G401 (cell line): Measurements from ENCODE around the gene LDB2. TPM values are rescaled to one million over a fixed set of nuclear protein-coding genes. Genes with fewer than 3 reads are reported as not detected.
"Not testable (repeated sequence)": the region's sequence is repeated elsewhere in the genome, so short reads cannot be mapped to it uniquely, and the experiment has no call there.

Experiments
- DNase-seq: peaks from one replicate; pipeline ENCODE4 v3.0.0-alpha.2; 2015; ENCODE audit warnings: low spot score
- in situ Hi-C: cut with HindIII; loops from 2 replicates; pipeline ENCODE4 v1.10.0; 2016; ENCODE audit warnings: low sequenced_read_pairs, mixed read lengths
- total RNA-seq: library from RNA; depleted of rRNA; stranded (reverse); fragments of >200 nt; shearing (Covaris generic); gene quantifications from 2 replicates; pipeline ENCODE4 v1.2.3, GENCODE V29; 2014; rRNA removed

LDB2 gene
- not detected in 2 replicates for total RNA-seq

- in situ Hi-C loops = no loop called here
- DNase-seq = peak; percentile 2
These were observed at the start of gene LDB2 for GRCh38 chr4:16897991-16898827. Gene LDB2 (minus strand): TSS chr4:16898645.

DNA sequence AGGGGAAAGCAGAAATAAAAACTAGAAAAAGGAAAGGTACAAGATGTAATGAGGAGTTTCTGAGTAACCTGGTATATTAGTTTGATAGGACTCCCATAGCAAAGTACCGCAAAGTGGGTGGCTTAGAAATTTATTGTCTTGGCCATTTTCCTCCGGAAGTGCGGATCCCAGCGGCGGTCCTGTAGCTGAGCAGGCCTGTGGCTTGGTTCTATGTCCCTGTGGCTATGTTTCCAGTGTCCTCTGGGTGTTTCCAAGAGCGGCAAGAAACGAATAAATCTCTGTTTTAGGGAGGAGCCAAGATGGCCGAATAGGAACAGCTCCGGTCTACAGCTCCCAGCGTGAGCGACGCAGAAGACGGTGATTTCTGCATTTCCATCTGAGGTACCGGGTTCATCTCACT is 44.0 kb upstream of the LDB2 start:
- in situ Hi-C loops = no loop called here
- no peak for DNase-seq

DNA sequence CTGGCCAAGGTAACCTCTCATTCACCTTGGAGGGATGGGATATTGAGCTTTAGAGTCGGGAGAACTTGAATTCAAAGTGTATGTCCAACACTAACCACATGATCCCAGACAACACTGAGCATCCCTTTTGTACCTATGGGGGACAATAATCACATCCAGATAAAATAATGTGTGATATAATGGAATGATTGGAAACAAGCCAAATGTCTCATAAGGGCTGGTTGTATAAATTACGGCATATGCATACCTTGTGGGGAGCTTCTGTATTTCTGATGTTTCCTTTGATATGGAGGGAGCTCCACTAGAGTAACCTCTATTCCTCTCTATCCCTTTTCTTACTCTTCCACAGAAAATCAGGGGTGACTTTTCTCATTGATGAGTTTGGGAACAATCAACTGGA is 40.7 kb upstream of the LDB2 start:
- no peak for DNase-seq
- in situ Hi-C loops = no loop called here

- in situ Hi-C loops = no loop called here
- no peak for DNase-seq
These were observed 40.1 kb upstream of the LDB2 start for GRCh38 chr4:16938512-16939040.

- no peak for DNase-seq
- in situ Hi-C loops = no loop called here
These were observed 33.2 kb upstream of the LDB2 start for GRCh38 chr4:16931339-16932305.

DNA sequence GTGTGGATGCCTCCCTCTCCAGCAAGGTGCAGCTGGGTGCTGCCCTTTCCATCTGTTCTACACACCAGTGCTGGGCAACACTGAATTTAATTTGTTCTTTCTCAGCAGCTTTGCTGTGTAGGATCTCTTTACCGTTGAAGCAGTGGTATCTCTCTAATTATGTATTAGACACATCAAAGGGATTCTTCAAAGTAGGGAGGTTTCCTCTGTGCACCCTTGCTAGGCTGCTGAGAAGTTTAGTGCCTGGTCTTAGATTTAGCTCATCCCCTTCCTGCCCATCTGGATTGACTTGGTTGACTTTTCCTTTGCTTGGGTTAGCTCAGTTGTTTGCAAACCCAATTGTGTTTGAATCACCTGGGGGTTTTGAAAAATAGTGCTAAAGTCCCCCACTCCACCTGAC is 27.8 kb upstream of the LDB2 start:
- DNase-seq = no peak

DNA sequence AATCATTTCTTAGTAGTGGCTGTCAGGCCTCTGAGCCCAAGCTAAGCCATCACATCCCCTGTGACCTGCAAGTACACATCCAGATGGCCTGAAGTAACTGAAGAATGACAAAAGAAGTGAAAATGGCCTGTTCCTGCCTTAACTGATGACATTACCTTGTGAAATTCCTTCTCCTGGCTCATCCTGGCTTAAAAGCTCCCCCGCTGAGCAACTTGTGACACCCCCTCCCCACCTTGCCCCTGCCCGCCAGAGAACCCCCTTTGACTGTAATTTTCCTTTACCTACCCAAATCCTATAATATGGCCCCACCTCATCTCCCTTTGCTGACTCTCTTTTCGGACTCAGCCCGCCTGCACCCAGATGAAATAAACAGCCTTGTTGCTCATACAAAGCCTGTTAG is 20.3 kb upstream of the LDB2 start:
- in situ Hi-C loops = not testable (repeated sequence)

More for the DNA sequence above, 27.8 kb upstream of the LDB2 start:
- in situ Hi-C loops = no loop called here

GRCh38 chr4:16916719-16917337 is 18.4 kb upstream of the LDB2 start:
- in situ Hi-C loops = no loop called here
- DNase-seq = no peak

More for the DNA sequence above, 20.3 kb upstream of the LDB2 start:
- DNase-seq = not testable (repeated sequence)

DNA sequence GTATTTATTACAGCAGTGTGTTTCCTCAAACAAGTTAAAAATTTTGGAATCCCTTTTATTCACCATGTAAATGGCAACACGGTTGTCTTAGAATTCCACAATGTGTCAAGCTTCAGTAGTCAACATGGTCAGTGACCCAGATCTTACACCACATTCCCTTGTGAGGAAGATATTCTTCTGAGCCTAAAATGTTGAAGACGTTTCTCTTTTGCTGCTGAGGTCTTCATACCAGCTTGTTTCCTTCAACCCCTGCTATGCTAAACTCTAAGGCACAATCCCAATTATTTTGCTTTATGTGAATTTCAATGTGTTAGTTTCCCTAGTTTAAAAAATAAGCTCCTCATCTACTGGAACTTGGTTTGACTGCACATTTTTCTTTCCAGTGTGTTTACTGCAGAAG is 17.6 kb upstream of the LDB2 start:
- no peak for DNase-seq
- in situ Hi-C loops = no loop called here

GRCh38 chr4:16914208-16914607 is 15.8 kb upstream of the LDB2 start:
- in situ Hi-C loops = no loop called here
- no peak for DNase-seq

DNA sequence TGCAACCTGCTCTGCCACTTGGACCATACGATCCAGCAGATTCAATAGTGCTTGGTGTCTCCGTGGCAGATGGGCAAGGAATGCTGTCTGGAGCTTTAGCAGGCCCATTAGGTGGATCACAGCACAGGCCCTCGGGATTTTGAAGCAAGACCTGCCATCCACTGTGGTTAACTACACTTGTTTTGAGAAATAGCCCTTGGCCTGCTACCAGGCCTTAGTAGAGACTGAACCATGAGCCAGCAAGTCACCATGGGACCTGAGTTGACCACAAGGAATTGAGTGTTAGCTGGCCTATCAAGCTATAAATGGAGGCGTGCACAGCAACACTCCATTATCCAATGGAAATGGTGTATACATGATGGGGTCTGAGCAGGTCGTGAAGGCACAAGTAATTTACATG is 14.5 kb upstream of the LDB2 start:
- in situ Hi-C loops = no loop called here

DNA sequence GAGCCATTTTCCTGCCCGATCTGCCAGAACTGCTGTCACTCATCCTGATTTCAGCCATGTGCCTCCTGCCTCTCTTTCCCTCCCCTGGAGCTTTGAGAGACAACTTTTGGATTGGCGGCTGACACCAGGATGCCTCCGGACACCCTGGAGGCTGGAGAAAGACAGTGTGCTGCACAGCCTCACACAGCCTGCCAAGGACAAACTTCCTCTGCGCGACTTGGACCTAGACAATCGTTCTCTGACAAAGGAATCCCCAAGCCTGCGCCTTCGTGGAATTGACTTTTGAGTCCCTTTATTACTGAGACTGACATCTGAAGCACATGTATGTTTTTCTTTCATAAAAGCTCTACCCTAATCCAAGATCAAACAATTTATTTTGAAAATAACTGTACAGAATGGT is 10.8 kb upstream of the LDB2 start:
- DNase-seq = no peak
- in situ Hi-C loops = no loop called here

More for the DNA sequence above, 14.5 kb upstream of the LDB2 start:
- DNase-seq = no peak

GRCh38 chr4:16908377-16909021 is 10.1 kb upstream of the LDB2 start:
- DNase-seq = no peak
- in situ Hi-C loops = no loop called here

DNA sequence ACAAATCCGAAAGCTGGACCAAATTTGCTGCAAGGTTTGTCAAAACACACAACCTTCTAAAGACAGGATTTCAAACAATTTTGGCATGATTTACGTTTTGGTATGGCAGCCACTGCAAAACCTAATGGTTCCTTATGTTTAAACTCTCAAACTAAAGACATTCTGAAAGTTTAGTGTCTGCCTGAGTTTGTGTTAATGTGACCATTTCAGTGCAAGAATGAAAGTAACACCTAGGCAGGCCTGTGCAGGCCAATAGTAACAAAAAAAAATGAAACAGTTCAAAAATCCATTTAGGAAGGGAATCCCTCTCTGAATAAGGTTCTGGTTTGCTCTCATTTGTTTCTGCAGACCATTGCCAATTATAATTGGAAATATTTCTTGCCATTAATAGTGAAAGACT is 1.9 kb upstream of the LDB2 start:
- in situ Hi-C loops = no loop called here
- no peak for DNase-seq

- no peak for DNase-seq
- in situ Hi-C loops = no loop called here
These were observed 1.3 kb downstream of the LDB2 start for GRCh38 chr4:16896881-16897750.

- in situ Hi-C loops = no loop called here
- DNase-seq = no peak
These were observed 4.0 kb downstream of the LDB2 start for GRCh38 chr4:16894406-16894805.

DNA sequence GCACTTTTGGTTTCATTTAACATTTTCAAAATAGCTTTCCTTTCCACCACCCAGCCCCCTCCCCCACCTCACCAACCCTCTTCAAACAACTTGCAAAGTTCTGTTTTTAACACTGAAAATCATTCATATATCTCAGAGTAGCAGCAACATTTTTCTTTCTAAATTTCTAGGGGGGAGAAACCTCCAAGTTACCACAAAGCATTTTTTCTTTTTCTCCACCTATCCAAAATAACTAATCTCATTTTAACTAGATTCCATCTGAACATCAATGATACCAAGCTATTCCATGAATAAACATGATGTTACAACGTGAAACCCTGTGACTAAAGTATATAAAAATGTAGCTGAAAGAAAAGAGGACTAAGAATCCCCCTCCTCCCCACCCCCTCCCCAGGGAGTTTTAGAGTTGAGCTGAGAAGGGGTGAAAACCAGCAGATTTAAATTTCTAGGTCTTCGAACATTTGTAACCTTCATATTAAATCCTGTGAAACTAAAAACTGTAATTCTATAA is 5.2 kb downstream of the LDB2 start:
- in situ Hi-C loops = no loop called here
- DNase-seq = no peak

DNA sequence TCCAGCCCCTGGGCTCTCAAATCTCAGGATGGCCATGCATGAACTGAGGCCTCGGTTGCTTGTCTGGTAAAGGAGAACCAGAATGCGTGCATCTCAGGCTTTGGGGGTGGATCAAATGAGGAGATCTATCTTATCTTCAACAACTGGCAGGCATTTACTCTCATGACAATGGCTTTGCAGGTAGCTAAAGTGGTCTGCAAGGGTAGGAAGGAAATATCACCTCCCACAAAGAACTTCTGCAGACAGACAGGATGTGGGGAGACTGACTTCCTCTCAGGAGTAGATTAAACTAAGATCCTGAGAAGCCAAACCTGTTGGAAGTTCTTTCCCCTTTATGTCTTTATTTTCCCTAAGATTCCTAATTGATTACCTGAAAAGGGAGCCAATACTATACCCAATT is 7.8 kb downstream of the LDB2 start:
- DNase-seq = no peak
- in situ Hi-C loops = no loop called here
